ENCODE data around the gene INPP4A. TPM values are rescaled to one million over a fixed set of nuclear protein-coding genes. Genes with fewer than 3 reads are reported as not detected.

Gene INPP4A
- polyA plus RNA-seq, 1 of the 3 experiments (the other 2 are of a cell fraction), result 15.0 TPM

DNA sequence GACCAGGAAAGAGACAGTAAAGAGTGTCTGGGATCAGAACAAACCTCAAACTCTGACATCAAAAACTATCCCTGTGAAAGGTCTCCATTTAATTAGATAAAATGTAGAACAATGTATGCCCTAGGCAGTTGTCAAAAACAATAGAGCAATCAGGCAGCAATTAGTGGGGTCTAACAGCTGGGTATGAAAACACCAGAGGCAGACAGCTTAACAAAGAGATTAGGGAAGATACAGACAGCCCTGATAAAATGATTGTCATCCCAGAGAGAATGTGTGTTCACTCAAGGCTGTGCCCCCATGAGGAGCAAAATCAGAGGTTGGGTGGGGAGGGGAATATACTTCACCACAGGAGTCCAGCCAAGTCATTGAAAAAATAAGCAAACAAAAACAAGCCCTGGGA, 50.0 kb downstream of the INPP4A start:
- H3K9me3 ChIP-seq, result no peaks in the 10 kb centered on the region
- no peak overlapping the region for H2AFZ ChIP-seq (ENCODE audit: low read depth)
- no peaks in the 10 kb centered on the region for H3F3A ChIP-seq (replicated peaks; ENCODE audit: insufficient read depth)
- H3K9me2 ChIP-seq, result no peaks in the 10 kb centered on the region
- no peak overlapping the region for H3K9ac ChIP-seq
- DNase-seq, result no peak
- H3K79me2 ChIP-seq (ENCODE audit: insufficient read depth), result peaks cover 3% of the 10 kb centered on the region; the same call in 1 of the 2 replicates
- H4K20me1 ChIP-seq (ENCODE audit: insufficient read depth), result no peaks in the 10 kb centered on the region
- H3K4me2 ChIP-seq, result no peak overlapping the region
- no peak overlapping the region for H3K27ac ChIP-seq (ENCODE audit: low read depth in 2 of 2, low read length in 1 of 2)
- TF ChIP-seq MXI1 (IDR thresholded peaks at IDR 0.05; ENCODE audit: low read depth, low read length), result no peak
- TF ChIP-seq, protein P1, sequence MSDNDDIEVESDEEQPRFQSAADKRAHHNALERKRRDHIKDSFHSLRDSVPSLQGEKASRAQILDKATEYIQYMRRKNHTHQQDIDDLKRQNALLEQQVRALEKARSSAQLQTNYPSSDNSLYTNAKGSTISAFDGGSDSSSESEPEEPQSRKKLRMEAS (IDR thresholded peaks at IDR 0.05; ENCODE audit: low read depth), result no peak
- no peak for TF ChIP-seq TCF12 (IDR thresholded peaks at IDR 0.05)
- no peak for TF ChIP-seq TAF1 (IDR thresholded peaks at IDR 0.05; ENCODE audit: borderline replicate concordance, low read depth, low read length)
- CTCF ChIA-PET, result interaction anchor here (0.6 to 1.5 kb wide), 3 partner anchors 10 to 110 kb away, joined by 3 read pairs; no protein-coding TSS in a partner anchor
- H3K4me1 ChIP-seq (ENCODE audit: control insufficient read depth in 1 of 2, insufficient read depth in 2 of 2, low read depth in 1 of 2, low read length in 1 of 2), result no peaks in the 10 kb centered on the region; a peak in 1 of 4 replicates
- POLR2A ChIA-PET, result no interaction called here
- no peaks in the 10 kb centered on the region for H3K36me3 ChIP-seq (replicated peaks in 1 of 2; ENCODE audit: control insufficient read depth in 1 of 2, insufficient read depth in 2 of 2, low read length in 1 of 2)
- H3K4me3 ChIP-seq (ENCODE audit: low read depth in 2 of 2, low read length in 1 of 2), result no peak overlapping the region
- no peaks in the 10 kb centered on the region for H3K27me3 ChIP-seq (ENCODE audit: insufficient read depth)

DNA sequence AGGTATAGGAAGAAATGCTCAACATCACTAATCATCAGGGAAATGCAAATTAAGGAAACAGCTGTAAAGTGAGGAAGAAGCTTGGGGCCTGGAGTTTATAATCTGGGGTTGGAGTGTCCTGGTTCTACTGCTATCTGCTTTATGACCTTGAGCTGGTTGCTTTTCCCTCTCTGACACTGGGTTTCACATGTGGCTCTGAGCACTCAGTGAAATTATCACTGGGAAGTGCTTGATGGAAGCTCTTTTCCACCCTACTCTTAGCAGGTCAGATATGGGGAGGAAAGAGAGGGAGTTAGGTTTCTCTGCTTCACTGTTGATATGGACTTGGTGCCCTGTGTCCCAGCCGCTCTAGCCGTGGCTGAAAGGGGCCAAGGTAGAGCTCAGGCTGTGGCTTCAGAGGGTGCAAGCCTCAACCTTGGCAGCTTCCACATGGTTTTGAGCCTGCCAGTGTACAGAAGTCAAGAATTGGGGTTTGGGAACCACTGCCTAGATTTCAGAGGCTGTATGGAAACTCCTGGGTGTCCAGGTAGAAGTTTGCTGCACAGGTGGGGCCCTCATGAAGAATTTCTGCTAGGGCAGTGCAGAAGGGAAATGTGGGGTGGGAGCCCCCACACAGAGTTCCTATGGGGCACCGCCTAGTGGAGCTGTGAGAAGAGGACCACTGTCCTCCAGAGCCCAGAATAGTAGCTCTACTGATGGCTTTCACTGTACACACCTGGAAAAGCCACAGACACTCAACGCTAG, 52.3 kb downstream of the INPP4A start:
- no peak overlapping the region for H3K9ac ChIP-seq
- no peaks in the 10 kb centered on the region for H3F3A ChIP-seq (replicated peaks; ENCODE audit: insufficient read depth)
- 94% methylated on average over 2 of the region's 4 CpGs for WGBS (ENCODE audit: low lambda C conversion rate)
- H3K4me1 ChIP-seq (ENCODE audit: control insufficient read depth in 1 of 2, insufficient read depth in 2 of 2, low read depth in 1 of 2, low read length in 1 of 2), result no peaks in the 10 kb centered on the region; a peak in 1 of 4 replicates
- ChIA-PET POLR2A (no interaction called here), CTCF (interaction anchor here (0.7 to 1.2 kb wide), 3 partner anchors 8 to 20 kb away, joined by 3 read pairs; no protein-coding TSS in a partner anchor)
- H3K79me2 ChIP-seq (ENCODE audit: insufficient read depth), result peaks cover 3% of the 10 kb centered on the region; the same call in 1 of the 2 replicates
- H3K9me3 ChIP-seq, result no peaks in the 10 kb centered on the region
- no peaks in the 10 kb centered on the region for H3K36me3 ChIP-seq (replicated peaks in 1 of 2; ENCODE audit: control insufficient read depth in 1 of 2, insufficient read depth in 2 of 2, low read length in 1 of 2)
- H4K20me1 ChIP-seq (ENCODE audit: insufficient read depth), result no peaks in the 10 kb centered on the region
- DNase-seq, result no peak
- no peaks in the 10 kb centered on the region for H3K9me2 ChIP-seq
- H3K4me3 ChIP-seq (ENCODE audit: low read depth in 2 of 2, low read length in 1 of 2), result no peak overlapping the region
- no peak overlapping the region for H3K27ac ChIP-seq (ENCODE audit: low read depth in 2 of 2, low read length in 1 of 2)
- H3K27me3 ChIP-seq (ENCODE audit: insufficient read depth), result no peaks in the 10 kb centered on the region
- TF ChIP-seq GABPA (IDR thresholded peaks at IDR 0.05; ENCODE audit: low read depth) (no peak), RAD21 (IDR thresholded peaks at IDR 0.05; ENCODE audit: low read length) (no peak), FOSL2 (IDR thresholded peaks at IDR 0.05; ENCODE audit: borderline replicate concordance, low read depth) (no peak), CHD2 (IDR thresholded peaks at IDR 0.05; ENCODE audit: low read length, partially characterized antibody) (no peak), TEAD4 (IDR thresholded peaks at IDR 0.05; ENCODE audit: borderline replicate concordance, insufficient read depth) (no peak), ELF1 (IDR thresholded peaks at IDR 0.05) (no peak), GATA2 (CRISPR knock-in tag; IDR thresholded peaks at IDR 0.05) (no peak), RXRA (IDR thresholded peaks at IDR 0.05; ENCODE audit: borderline replicate concordance, low read depth) (no peak), YY1 (IDR thresholded peaks at IDR 0.05; ENCODE audit: low read depth) (no peak), MXI1 (IDR thresholded peaks at IDR 0.05; ENCODE audit: low read depth, low read length) (no peak), EP300 (IDR thresholded peaks at IDR 0.05; ENCODE audit: borderline replicate concordance in 1 of 2, low read depth in 1 of 2, low read length in 1 of 2) (no peak), RFX5 (IDR thresholded peaks at IDR 0.05; ENCODE audit: low read length) (no peak), FOXJ3 (CRISPR knock-in tag; IDR thresholded peaks at IDR 0.05) (no peak), SIN3A (IDR thresholded peaks at IDR 0.05; ENCODE audit: borderline replicate concordance, low read depth, low read length) (no peak), SMC3 (IDR thresholded peaks at IDR 0.05; ENCODE audit: low read depth, low read length) (no peak), RCOR1 (IDR thresholded peaks at IDR 0.05; ENCODE audit: low read length) (no peak)
- TF ChIP-seq, protein P2, sequence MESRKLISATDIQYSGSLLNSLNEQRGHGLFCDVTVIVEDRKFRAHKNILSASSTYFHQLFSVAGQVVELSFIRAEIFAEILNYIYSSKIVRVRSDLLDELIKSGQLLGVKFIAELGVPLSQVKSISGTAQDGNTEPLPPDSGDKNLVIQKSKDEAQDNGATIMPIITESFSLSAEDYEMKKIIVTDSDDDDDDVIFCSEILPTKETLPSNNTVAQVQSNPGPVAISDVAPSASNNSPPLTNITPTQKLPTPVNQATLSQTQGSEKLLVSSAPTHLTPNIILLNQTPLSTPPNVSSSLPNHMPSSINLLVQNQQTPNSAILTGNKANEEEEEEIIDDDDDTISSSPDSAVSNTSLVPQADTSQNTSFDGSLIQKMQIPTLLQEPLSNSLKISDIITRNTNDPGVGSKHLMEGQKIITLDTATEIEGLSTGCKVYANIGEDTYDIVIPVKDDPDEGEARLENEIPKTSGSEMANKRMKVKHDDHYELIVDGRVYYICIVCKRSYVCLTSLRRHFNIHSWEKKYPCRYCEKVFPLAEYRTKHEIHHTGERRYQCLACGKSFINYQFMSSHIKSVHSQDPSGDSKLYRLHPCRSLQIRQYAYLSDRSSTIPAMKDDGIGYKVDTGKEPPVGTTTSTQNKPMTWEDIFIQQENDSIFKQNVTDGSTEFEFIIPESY (IDR thresholded peaks at IDR 0.05; ENCODE audit: borderline replicate concordance, low read depth), result no peak
- TF ChIP-seq, protein P3, sequence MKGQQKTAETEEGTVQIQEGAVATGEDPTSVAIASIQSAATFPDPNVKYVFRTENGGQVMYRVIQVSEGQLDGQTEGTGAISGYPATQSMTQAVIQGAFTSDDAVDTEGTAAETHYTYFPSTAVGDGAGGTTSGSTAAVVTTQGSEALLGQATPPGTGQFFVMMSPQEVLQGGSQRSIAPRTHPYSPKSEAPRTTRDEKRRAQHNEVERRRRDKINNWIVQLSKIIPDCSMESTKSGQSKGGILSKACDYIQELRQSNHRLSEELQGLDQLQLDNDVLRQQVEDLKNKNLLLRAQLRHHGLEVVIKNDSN (IDR thresholded peaks at IDR 0.05; ENCODE audit: borderline replicate concordance, low read depth), result no peak
- TF ChIP-seq, protein P4, sequence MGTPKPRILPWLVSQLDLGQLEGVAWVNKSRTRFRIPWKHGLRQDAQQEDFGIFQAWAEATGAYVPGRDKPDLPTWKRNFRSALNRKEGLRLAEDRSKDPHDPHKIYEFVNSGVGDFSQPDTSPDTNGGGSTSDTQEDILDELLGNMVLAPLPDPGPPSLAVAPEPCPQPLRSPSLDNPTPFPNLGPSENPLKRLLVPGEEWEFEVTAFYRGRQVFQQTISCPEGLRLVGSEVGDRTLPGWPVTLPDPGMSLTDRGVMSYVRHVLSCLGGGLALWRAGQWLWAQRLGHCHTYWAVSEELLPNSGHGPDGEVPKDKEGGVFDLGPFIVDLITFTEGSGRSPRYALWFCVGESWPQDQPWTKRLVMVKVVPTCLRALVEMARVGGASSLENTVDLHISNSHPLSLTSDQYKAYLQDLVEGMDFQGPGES (IDR thresholded peaks at IDR 0.05; ENCODE audit: low read depth, low read length), result no peak
- TF ChIP-seq, protein P5, sequence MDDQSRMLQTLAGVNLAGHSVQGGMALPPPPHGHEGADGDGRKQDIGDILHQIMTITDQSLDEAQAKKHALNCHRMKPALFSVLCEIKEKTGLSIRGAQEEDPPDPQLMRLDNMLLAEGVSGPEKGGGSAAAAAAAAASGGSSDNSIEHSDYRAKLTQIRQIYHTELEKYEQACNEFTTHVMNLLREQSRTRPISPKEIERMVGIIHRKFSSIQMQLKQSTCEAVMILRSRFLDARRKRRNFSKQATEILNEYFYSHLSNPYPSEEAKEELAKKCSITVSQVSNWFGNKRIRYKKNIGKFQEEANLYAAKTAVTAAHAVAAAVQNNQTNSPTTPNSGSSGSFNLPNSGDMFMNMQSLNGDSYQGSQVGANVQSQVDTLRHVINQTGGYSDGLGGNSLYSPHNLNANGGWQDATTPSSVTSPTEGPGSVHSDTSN (IDR thresholded peaks at IDR 0.05), result no peak
- no peak overlapping the region for H3K4me2 ChIP-seq
- no peak overlapping the region for H2AFZ ChIP-seq (ENCODE audit: low read depth)

Data from SK-N-SH (cell line).